Measurements from ENCODE around the gene TRIM41.

DNA sequence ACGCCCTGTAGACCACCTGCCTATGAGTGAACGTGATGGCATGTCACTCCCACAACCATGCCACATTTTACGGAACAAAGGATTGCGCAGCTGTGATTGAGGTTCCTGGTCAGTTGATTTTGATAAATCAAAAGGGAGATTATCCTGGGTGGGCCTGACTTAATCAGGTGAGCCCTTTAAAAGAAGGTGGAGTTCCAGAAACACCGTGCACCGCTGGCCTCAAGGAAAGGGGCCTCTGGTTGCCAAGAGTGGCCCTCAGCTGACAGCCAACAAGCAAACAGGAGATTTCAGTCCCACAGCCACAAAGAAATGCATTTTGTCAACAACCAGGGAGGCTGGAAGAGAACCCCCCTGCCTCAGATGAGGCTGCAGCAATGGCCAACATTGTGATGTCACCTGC, 37.1 kb upstream of the TRIM41 start:
- TF ChIP-seq POLR2A (IDR thresholded peaks at IDR 0.05; ENCODE audit: low read depth, low read length) (no peak), POLR2AphosphoS5 (IDR thresholded peaks at IDR 0.05; ENCODE audit: low read depth, low read length) (no peak), TAF1 (IDR thresholded peaks at IDR 0.05; ENCODE audit: borderline replicate concordance, low read depth, low read length) (no peak)

Measured in GM12892 (cell line).